Activated naive CD8-positive, alpha-beta T cell treated with anti-CD3 and anti-CD28 coated beads, Interleukin-2, amount 50 U/mL, for 24 hours (primary cell): ENCODE results near the gene INO80E.

Source experiments
- ATAC-seq: fragments of 150-1000 bp; cut with Tn5 transposase; one replicate; pipeline ENCODE4 v1.10.0; 2021
- DNase-seq: peaks from one replicate; pipeline ENCODE4 v3.0.0; 2021
- H3K27ac Mint-ChIP-seq: one replicate; pipeline ENCODE4 v1.8.0; 2021; ENCODE audit warnings: mild to moderate bottlenecking, mixed read lengths
- H3K27me3 Mint-ChIP-seq: one replicate; pipeline ENCODE4 v1.8.0; 2021; ENCODE audit warnings: mixed read lengths
- H3K36me3 Mint-ChIP-seq: one replicate; pipeline ENCODE4 v1.8.0; 2021; ENCODE audit warnings: low read depth, mixed read lengths
- H3K4me1 Mint-ChIP-seq: one replicate; pipeline ENCODE4 v1.8.0; 2021; ENCODE audit warnings: mixed read lengths
- H3K4me3 Mint-ChIP-seq: one replicate; pipeline ENCODE4 v1.8.0; 2021; ENCODE audit warnings: mild to moderate bottlenecking, moderate library complexity, mixed read lengths
- H3K9me3 Mint-ChIP-seq: one replicate; pipeline ENCODE4 v1.8.0; 2021; ENCODE audit warnings: mixed read lengths

Gene INO80E

DNA sequence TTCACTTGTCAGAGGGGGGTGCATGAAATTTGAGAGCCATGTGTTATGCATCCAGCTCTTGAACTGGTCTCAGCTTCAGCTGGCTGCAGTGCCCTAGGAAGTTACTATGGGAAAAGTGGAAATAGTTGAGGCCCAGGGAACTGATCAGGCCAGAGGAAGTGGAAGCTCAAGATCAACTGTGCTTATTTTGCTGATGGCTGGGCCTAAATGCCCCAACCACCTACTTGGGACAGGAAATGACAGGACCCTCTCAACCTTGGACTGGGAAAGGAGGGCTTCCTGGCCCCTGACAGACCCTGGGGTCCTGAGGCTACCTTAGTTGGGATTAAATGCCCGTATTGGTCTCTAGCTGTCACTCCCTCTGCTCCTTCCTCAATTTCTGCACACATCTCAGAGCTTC lies 23.5 kb upstream of the INO80E start:
- Mint-ChIP-seq H3K36me3 (peaks cover 15% of the 10 kb centered on the region), H3K27me3 (no peaks in the 10 kb centered on the region), H3K4me1 (peaks cover 33% of the 10 kb centered on the region), H3K9me3 (peaks cover 8% of the 10 kb centered on the region), H3K27ac (peak overlapping the region; percentile 92), H3K4me3 (no peak overlapping the region)
- DNase-seq (no peak), ATAC-seq (no peak)

DNA sequence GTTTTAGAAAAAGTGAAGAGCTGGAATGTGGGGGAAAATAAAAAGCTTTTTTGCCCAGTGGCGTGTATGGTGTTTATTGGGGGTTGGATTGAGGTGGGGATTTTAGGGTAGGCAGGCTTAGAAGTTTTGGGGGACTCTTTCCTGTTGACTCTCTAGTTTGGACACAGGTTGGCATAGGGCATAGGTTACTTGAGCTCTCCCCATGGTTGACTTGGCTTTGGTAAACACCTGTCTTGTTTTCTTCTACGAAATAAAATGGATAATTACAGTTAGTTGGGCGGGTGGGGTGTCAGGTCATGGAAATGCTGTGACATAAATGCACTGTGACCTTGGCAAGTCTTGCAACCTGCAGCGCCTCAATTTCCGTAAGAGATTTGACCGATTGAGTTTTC lies 23.1 kb upstream of the INO80E start:
- H3K27ac Mint-ChIP-seq, result peak overlapping the region; percentile 92
- DNase-seq, result no peak
- H3K4me3 Mint-ChIP-seq, result peak overlapping the region; percentile 94
- peaks cover 15% of the 10 kb centered on the region for H3K36me3 Mint-ChIP-seq
- peaks cover 33% of the 10 kb centered on the region for H3K4me1 Mint-ChIP-seq
- H3K27me3 Mint-ChIP-seq, result no peaks in the 10 kb centered on the region
- no peak for ATAC-seq
- peaks cover 8% of the 10 kb centered on the region for H3K9me3 Mint-ChIP-seq

DNA sequence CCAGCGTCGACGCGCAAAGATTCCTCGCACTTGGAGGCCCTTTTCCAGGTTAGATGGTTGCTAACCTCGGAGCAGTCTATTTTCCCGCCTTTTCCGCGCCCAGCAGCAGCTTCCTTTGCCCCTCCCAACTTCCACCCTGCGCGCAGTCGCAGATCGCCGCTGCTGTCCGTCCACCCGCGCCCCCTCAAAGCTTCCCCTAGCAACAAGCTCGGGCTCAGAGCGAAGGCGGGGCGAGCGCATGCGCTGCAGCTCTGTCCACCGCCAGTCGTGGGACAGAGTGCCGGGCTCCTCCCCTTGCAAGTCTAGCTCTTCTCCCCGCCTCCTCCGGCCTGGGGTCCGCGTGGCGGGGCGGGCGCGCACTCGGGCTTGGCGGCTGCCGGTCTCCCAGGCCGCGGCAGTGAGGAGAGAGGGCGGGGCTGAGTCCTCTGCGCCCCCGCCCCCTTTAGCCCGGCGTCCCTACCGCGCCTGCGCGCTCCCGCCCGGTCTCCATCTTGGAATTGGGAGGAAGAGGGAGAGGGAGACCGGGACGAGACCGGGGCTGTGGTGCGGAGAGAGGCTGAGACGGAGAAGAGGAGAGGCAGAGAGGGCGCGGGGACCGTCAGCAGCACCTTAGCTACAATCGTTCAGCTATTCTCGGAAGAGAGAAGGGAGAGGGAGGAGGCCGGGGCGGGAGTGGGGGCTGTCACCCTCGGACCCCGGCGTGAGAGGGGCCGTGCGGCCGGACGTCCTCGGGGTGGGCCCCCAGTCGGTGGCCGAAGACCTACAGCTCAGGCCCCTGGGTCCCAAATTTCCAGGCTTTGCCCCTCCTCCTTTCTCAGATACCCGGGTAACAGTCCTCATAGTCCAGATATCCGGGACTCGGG lies 22.4 kb upstream of the INO80E start, which contains the start of gene TAOK2:
TSS of gene TAOK2 (plus strand) at position 485 of the 863 bp plus-strand sequence. CDS start 3,905 bp downstream, outside the sequence.
- H3K36me3 Mint-ChIP-seq, result peaks cover 18% of the 10 kb centered on the region
- H3K27me3 Mint-ChIP-seq, result no peaks in the 10 kb centered on the region
- H3K9me3 Mint-ChIP-seq, result peaks cover 8% of the 10 kb centered on the region
- H3K4me3 Mint-ChIP-seq, result peak within 1 kb of the TSS; percentile 94
- DNase-seq (peak; percentile 98), ATAC-seq (peak; percentile 98)
- peaks cover 33% of the 10 kb centered on the region for H3K4me1 Mint-ChIP-seq
- peak within 1 kb of the TSS; percentile 93 for H3K27ac Mint-ChIP-seq

DNA sequence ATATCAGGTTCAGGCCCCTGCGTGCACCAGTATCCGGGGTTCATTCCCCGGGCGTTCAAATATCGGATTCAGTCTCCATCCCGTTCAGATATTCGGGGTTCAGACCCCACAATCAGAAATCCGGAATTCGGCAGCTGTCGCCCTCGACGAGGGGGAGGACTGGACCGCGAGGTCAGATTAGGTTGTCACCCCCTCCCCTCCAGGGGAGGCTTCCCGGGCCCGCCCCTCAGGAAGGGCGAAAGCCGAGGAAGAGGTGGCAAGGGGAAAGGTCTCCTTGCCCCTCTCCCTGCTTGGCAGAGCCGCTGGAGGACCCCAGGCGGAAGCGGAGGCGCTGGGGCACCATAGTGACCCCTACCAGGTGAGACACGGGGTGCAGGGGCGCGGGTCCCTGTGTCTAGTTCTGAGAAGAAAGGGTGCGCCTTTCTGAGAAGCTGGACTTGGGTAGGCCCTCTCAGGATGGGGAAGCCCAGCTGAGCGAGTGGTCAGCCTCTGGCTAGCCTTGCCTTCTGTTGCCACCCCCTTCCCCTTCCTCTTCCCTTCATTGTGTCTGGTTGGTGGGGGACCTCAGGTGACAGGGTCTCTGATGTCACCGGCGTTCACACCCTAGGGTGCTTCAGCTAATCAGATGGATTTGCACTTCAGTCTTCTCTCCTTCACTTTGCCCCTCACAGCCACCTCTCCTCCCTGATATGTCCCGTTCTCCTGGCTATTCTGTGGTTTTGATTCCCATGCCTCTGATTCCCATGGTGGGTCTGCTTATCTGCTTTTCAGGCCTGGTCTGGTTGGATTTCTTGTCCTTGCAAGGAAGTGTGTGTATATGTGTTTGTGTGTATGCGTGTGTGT lies 21.5 kb upstream of the INO80E start:
- Mint-ChIP-seq H3K27me3 (no peaks in the 10 kb centered on the region), H3K9me3 (peaks cover 8% of the 10 kb centered on the region), H3K4me3 (peak overlapping the region; percentile 94), H3K36me3 (peaks cover 23% of the 10 kb centered on the region), H3K4me1 (peaks cover 33% of the 10 kb centered on the region), H3K27ac (peak overlapping the region; percentile 93)
- no peak for ATAC-seq
- peak; percentile 28 for DNase-seq

DNA sequence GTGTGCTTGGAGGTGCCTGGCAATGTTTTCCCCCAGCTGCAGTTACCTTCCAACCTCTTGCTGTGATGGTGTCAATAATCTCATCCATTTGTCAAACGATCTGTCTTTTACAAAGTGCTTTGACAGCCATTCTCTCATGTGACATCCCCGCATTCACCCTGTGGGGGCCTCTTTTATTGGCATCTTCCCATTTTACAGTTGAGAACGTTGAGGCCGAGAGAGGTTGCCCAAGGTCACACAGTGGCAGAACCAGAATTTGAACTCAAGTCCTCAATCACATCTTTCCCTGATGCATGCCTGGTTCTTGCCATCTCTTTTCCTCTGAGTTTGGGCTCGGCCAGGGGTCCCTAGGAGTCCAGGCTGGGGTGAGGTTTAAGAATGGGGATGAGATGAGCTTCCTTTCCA lies 20.9 kb upstream of the INO80E start:
- Mint-ChIP-seq H3K36me3 (peaks cover 26% of the 10 kb centered on the region), H3K9me3 (peaks cover 8% of the 10 kb centered on the region), H3K27me3 (no peaks in the 10 kb centered on the region), H3K27ac (peak overlapping the region; percentile 93), H3K4me3 (peak overlapping the region; percentile 94), H3K4me1 (peaks cover 33% of the 10 kb centered on the region)
- no peak for ATAC-seq
- no peak for DNase-seq

DNA sequence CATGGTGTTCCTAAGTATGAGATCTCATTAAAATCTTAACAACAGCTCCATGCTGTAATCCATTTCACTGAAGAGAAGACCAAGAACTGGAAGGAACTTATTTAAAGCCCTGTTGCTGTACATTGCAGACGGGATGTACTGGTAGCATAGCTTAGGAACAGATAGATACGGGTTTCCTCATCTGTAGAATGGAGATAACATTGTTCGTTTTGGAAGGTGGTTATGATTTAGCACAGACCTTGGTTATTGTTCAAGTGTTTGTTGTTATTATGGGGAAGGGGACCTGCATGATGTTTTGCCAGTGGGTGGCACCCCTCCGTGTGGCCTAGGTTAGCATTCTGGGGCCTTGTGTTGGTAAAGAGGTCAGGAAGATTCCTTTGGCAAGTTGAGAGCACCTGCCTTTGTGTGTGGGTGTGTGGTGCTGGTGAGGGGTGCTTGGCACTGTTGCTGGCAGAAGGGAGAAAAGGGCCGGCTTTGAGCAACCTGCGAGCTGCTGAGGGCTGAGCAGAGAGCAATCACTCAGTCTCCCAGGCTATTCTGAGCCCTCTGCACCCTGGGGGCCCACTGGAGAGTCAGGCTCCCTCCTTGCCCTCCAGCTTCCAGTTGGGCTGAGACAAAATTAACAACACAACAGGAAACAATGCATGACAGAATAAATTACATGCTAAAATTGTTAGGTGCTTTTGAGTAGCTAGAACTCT lies 20.1 kb upstream of the INO80E start:
- Mint-ChIP-seq H3K27me3 (no peaks in the 10 kb centered on the region), H3K36me3 (peaks cover 31% of the 10 kb centered on the region), H3K9me3 (peaks cover 8% of the 10 kb centered on the region), H3K4me3 (peak overlapping the region; percentile 94), H3K4me1 (peaks cover 33% of the 10 kb centered on the region), H3K27ac (no peak overlapping the region)
- DNase-seq, result no peak
- ATAC-seq, result no peak

DNA sequence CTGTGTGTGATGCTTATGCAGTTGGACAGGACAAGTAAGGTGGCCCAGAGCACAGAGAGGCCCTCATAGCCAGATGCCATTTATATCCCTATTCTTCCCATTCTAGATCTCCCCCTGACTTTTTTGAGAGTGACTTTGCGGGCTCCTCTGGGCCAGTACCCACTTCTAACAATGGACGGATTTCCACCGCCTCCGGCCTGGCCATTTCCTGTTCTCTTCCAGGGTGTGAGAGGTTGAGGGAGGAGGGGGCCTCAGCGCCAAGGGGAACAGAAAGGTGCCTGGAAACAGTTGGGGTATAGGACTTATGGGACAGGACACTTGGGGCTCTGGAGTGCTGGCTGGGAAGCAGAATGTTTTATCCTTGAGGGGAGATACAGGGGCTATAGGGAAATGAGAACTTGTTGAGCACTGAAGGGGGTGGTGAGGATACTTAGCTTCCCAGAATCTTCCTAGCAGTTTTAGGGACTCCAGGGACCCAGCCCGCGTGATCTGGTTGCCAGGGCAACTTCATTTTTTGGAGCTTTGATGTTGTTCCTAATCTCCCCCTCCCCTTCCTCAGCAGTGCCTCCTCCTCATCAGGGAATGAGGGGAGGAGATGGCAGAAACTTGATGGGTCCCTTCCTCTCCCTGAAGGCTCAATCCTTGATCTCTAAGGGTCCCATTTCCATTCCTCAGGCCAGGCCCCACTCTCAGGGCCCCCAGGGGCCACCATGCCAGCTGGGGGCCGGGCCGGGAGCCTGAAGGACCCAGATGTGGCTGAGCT lies 18.8 kb upstream of the INO80E start:
- Mint-ChIP-seq H3K27ac (peak overlapping the region; percentile 27), H3K4me3 (no peak overlapping the region), H3K4me1 (peaks cover 33% of the 10 kb centered on the region), H3K27me3 (no peaks in the 10 kb centered on the region), H3K9me3 (peaks cover 8% of the 10 kb centered on the region), H3K36me3 (peaks cover 33% of the 10 kb centered on the region)
- DNase-seq (no peak), ATAC-seq (no peak)

DNA sequence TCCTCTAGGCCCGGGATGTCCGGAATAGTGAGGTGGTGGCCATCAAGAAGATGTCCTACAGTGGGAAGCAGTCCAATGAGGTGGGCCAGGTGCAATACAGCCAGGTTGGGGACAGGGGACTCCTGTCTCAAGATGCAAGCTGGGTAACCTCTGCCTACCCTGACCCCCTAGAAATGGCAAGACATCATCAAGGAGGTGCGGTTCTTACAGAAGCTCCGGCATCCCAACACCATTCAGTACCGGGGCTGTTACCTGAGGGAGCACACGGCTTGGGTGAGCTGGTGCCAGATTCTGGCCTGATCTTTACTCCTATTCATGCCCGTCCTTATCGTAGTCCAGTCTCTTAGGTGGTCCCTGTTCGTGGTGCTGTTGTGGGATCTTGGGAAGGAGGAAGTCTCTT lies 18.0 kb upstream of the INO80E start:
- H3K27me3 Mint-ChIP-seq, result no peaks in the 10 kb centered on the region
- no peak overlapping the region for H3K4me3 Mint-ChIP-seq
- H3K4me1 Mint-ChIP-seq, result peaks cover 29% of the 10 kb centered on the region
- DNase-seq (no peak), ATAC-seq (no peak)
- H3K36me3 Mint-ChIP-seq, result peaks cover 32% of the 10 kb centered on the region
- H3K27ac Mint-ChIP-seq, result no peak overlapping the region
- peaks cover 4% of the 10 kb centered on the region for H3K9me3 Mint-ChIP-seq

DNA sequence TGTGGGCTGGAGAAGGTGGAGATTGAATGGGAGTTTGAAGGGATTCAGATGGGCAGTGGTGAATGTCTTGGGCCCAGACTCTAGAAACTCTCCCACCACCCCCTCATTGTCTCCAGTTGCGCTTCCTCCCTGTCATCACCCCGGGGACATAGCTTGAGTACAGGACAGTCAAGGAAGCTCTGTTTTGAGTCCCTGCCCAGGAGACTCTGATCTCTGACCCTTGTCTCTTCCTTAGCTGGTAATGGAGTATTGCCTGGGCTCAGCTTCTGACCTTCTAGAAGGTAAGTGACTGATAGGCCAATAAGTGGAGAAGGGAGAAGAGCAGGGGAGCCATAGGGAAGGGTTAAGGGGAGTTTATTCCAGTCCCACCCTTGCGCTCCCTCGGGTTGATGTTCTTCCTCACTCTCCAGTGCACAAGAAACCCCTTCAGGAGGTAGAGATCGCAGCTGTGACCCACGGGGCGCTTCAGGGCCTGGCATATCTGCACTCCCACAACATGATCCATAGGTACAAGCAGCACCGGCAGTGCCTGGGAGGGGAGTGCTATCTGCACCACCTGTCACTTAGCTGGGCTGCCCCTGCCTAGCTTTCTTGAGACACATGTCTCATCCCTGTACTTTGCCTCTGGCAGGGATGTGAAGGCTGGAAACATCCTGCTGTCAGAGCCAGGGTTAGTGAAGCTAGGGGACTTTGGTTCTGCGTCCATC lies 17.3 kb upstream of the INO80E start:
- Mint-ChIP-seq H3K27ac (no peak overlapping the region), H3K36me3 (peaks cover 33% of the 10 kb centered on the region), H3K9me3 (no peaks in the 10 kb centered on the region), H3K4me1 (peaks cover 25% of the 10 kb centered on the region), H3K27me3 (no peaks in the 10 kb centered on the region), H3K4me3 (no peak overlapping the region)
- no peak for DNase-seq
- ATAC-seq, result no peak

DNA sequence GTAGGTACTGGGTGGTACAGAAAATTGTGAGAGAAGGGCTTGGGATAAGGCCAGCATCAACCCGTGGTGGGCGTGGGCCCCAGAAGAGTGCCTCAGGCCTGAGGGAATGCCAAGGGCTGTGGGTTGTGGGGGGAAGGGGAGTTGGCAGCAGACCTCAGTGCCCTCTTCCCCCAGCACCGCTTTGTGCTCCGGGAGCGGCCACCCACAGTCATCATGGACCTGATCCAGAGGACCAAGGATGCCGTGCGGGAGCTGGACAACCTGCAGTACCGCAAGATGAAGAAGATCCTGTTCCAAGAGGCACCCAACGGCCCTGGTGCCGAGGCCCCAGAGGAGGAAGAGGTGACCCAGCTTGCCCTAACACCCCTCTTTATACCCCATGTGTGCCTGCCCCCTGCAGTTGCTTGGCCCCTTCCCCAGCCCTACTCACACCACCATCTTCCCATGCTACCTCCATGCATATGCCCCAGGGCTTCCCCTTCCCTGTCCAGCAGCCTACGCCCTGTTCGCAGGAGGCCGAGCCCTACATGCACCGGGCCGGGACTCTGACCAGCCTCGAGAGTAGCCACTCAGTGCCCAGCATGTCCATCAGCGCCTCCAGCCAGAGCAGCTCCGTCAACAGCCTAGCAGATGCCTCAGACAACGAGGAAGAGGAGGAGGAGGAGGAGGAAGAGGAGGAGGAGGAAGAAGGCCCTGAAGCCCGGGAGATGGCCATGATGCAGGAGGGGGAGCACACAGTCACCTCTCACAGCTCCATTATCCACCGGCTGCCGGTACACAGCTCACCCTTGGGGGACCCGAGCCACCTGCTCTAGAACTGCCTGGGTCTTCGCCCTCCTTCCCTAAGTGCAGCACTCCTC lies 13.3 kb upstream of the INO80E start:
- peaks cover 35% of the 10 kb centered on the region for H3K36me3 Mint-ChIP-seq
- H3K27ac Mint-ChIP-seq, result no peak overlapping the region
- no peak overlapping the region for H3K4me3 Mint-ChIP-seq
- H3K9me3 Mint-ChIP-seq, result no peaks in the 10 kb centered on the region
- DNase-seq (no peak), ATAC-seq (no peak)
- no peaks in the 10 kb centered on the region for H3K4me1 Mint-ChIP-seq
- no peaks in the 10 kb centered on the region for H3K27me3 Mint-ChIP-seq

DNA sequence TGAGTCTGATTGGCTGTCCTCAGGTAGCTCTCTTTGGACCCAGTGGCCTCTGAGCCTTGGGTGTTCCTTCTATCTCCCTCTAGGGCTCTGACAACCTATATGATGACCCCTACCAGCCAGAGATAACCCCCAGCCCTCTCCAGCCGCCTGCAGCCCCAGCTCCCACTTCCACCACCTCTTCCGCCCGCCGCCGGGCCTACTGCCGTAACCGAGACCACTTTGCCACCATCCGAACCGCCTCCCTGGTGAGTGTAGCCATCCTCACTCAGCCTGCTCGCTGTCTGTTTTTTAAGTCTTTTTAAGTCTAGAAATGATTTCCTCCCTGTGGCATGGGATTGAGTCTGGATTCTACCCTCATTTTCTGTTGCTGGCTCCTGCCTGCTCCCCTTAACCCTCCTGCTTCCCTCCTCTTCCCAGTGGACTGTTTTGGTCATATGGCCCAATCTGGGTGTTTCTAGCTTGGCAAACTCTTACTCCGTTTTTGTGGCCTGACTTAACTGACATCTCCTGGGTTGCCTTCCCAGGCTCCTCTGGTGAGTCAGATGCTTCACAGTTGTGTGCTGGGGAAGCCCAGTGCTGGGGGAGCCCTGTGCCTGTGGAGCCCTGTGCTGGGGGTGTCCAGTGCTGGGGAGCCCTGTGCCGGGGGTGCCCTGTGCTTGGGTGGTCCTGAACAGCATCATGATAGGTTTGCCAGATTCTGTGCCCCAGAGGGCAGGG lies 12.5 kb upstream of the INO80E start:
- H3K27ac Mint-ChIP-seq, result no peak overlapping the region
- ATAC-seq (no peak), DNase-seq (no peak)
- no peaks in the 10 kb centered on the region for H3K27me3 Mint-ChIP-seq
- no peak overlapping the region for H3K4me3 Mint-ChIP-seq
- peaks cover 33% of the 10 kb centered on the region for H3K36me3 Mint-ChIP-seq
- H3K4me1 Mint-ChIP-seq, result no peaks in the 10 kb centered on the region
- no peaks in the 10 kb centered on the region for H3K9me3 Mint-ChIP-seq

DNA sequence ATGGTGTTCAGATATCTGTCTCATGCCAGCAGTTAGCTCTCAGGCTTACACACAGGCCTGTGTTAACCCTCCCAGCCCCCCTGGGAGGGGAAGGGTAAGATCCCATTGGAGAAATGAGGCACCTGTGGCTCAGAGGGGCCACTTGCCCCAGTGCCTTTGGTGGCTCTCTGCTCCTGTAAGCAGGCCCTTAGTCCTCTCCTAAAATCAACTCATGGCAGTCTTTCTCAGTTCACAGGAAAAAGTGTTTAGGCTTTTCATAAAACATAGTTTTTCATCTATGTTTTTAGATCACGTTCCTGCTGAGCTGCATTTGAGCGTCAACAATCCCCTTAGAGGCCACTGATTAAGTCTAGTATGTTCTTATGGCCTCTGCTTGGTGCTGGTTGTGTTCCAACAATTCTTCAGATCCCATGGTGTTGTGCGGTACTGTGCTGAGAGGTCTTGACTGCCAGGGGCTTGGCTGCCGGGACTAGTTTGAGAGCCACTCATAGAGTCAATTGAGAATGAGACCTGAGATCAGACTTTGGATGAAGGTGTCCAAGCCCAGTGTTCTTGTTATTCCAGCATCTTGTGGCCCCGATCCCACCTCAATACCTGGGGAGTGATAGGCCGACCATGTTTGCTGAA lies 11.8 kb upstream of the INO80E start:
- Mint-ChIP-seq H3K27ac (no peak overlapping the region), H3K4me3 (no peak overlapping the region), H3K36me3 (peaks cover 32% of the 10 kb centered on the region), H3K9me3 (no peaks in the 10 kb centered on the region), H3K4me1 (no peaks in the 10 kb centered on the region), H3K27me3 (no peaks in the 10 kb centered on the region)
- ATAC-seq (no peak), DNase-seq (no peak)
